ENCODE data around the gene DCAF17. TPM values are rescaled to one million over a fixed set of nuclear protein-coding genes. Genes with fewer than 3 reads are reported as not detected.
"Not testable (repeated sequence)": the region's sequence is repeated elsewhere in the genome, so short reads cannot be mapped to it uniquely, and the experiment has no call there.

The DCAF17 gene
- total RNA-seq, 1 donor from 2014 or later, result 23.1 TPM

DNA sequence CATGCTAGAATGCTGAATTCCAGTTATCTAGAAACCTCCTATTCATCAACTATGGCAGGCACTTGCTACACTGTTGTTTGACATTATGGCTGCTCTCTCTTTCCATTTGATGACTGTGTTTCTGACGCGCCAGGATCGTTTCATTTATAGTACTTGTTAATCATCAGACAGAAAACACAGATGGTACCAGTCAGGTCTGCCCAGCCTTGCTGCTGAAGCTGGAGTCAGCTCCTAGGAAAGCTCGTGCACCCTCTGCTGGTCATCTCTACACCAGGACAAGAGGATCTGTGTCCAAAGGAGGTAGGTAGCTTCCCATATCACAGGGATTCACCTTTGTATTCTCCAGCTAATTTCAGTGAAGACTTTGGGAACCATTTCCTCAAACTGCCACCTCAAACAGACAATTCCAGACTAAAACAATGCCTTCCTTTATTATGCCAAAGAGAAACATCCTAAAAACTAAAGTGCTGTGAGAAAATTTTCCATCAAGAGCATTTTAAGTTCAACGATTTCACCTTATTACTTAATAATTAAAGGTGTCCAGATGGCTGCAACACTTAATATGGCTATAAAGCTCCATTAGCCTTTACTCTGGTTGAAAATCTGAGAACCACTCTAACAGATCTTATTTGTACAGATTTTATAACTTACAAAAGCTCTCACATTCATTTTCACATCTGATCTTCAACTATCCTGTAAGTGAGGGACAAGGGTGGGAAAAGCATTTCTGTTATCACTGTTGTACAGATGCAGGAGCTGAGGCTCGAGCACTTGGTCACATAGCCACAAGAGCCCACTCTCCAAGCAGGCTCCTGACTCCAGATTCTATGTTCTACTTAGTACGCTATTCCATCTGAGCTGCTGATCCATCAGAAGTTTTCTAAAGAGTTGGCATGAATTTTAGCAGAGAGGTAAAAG, 17.8 kb upstream of the DCAF17 start:
- POLR2A ChIA-PET, result interaction anchor here (0.6 to 3.5 kb wide), 10 partner anchors 10 to 487 kb away, joined by 3 to 40 read pairs (median 4); partner anchors contain the start of genes DCAF17, GORASP2, METTL8 and TLK1
- Mint-ChIP-seq H3K9me3 (peaks cover 2% of the 10 kb centered on the region), H3K27ac (peak overlapping the region; percentile 82), H3K36me3 (ENCODE audit: low read depth) (no peaks in the 10 kb centered on the region), H3K27me3 (no peaks in the 10 kb centered on the region), H3K4me1 (peaks cover 19% of the 10 kb centered on the region), H3K4me3 (peak overlapping the region; percentile 3)
- DNase-seq (peak; percentile 52), ATAC-seq (ENCODE audit: low read depth) (peak; percentile 97)
- intact Hi-C loops (cut with micrococcal nuclease), result loop anchor here (1.0 to 5.0 kb wide), 8 partner anchors 90 to 487 kb away; partner anchors contain the start of gene GORASP2
- TF ChIP-seq CTCF (IDR thresholded peaks at IDR 0.05), result peak; percentile 94
- CTCF ChIA-PET, result interaction anchor here (0.6 to 4.4 kb wide), 33 partner anchors 9 to 487 kb away, joined by 3 to 51 read pairs (median 4); partner anchors contain the start of genes DCAF17, GORASP2, METTL8 and TLK1

DNA sequence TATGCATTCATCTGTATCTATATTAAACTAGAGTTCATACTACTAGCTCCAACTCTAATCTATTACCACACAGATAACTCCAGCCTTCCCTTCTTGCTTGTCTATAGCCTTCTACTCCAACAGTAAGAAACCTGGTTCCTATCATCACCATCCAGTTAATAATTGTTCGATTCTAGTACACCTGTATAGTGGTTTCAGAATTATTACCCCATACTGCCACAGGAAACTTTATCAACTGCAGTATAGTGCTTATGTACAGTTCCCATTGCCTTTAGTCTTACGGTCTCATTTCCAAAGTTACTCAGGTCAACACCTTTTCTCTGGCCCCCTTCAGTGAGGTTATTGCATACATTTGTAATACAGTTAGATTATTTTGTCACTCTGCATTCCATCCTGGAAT, 14.7 kb upstream of the DCAF17 start:
- no peaks in the 10 kb centered on the region for H3K27me3 Mint-ChIP-seq
- no peak overlapping the region for H3K4me3 Mint-ChIP-seq
- no peak for DNase-seq
- peaks cover 6% of the 10 kb centered on the region for H3K9me3 Mint-ChIP-seq
- ChIA-PET CTCF (interaction anchor here (4.4 kb wide), 1 partner anchor 261 kb away, joined by 51 read pairs; the partner anchor contains the start of gene TLK1), POLR2A (interaction anchor here (3.4 kb wide), 1 partner anchor 15 kb away, joined by 10 read pairs; the partner anchor contains the start of genes DCAF17 and METTL8)
- H3K36me3 Mint-ChIP-seq (ENCODE audit: low read depth), result peaks cover 8% of the 10 kb centered on the region
- H3K4me1 Mint-ChIP-seq, result peaks cover 20% of the 10 kb centered on the region
- intact Hi-C loops (cut with micrococcal nuclease), result loop anchor here (5.0 kb wide), 1 partner anchor 362 kb away; no protein-coding TSS in a partner anchor
- H3K27ac Mint-ChIP-seq, result no peak overlapping the region
- no peak for ATAC-seq (ENCODE audit: low read depth)
- TF ChIP-seq CTCF (IDR thresholded peaks at IDR 0.05), result no peak

- Mint-ChIP-seq H3K27me3 (no peaks in the 10 kb centered on the region), H3K36me3 (ENCODE audit: low read depth) (peaks cover 21% of the 10 kb centered on the region), H3K4me1 (peaks cover 12% of the 10 kb centered on the region), H3K9me3 (peaks cover 12% of the 10 kb centered on the region), H3K27ac (no peak overlapping the region), H3K4me3 (no peak overlapping the region)
- ATAC-seq (ENCODE audit: low read depth) (no peak), DNase-seq (no peak)
- POLR2A ChIA-PET, result interaction anchor here (3.4 kb wide), 1 partner anchor 13 kb away, joined by 10 read pairs; the partner anchor contains the start of genes DCAF17 and METTL8
- CTCF ChIA-PET, result interaction anchor here (0.7 to 1.2 kb wide), 2 partner anchors 273 to 334 kb away, joined by 3 to 4 read pairs; no protein-coding TSS in a partner anchor
- no peak for TF ChIP-seq CTCF (IDR thresholded peaks at IDR 0.05)
- intact Hi-C loops (cut with micrococcal nuclease), result no loop called here
Measured at GRCh38 chr2:171420728-171421563, 13.1 kb upstream of the DCAF17 start.

DNA sequence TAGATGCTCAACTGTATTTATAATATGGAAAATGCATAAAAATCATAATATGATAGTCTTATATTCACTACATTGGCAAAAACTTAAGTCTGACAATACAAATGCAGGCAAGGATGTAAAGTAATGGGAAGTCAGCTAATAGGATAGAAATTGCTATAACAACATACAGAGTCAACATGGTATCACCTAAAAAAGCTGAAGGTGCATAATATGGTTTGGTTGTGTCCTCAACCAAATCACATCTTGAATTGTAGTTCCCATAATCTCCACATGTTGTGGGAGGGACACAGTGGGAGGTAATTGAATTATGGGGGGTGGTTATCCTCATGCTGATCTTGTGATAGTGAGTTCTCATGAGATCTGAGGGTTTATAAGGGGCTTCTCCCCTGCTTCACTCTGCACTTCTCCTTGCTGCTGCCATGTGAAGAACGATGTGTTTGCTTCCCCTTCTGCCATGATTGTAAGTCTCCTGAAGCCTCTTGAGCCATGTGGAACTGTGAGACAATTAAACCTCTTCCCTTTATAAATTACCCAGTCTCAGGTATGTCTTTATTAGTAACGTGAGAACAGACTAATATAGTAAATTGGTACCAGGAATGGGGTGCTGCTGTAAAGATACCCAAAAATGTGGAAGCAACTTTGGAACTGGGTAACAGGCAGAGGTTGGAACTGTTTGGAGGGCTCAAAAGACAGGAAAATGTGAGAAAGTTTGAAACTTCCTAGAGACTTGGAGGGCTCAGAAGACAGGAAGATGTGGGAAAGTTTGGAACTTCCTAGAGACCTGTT, 11.1 kb upstream of the DCAF17 start:
- DNase-seq; H3K27me3 Mint-ChIP-seq; H3K27ac Mint-ChIP-seq; H3K4me3 Mint-ChIP-seq; H3K4me1 Mint-ChIP-seq; intact Hi-C loops (cut with micrococcal nuclease); ATAC-seq (ENCODE audit: low read depth): not testable (repeated sequence)
- CTCF ChIA-PET, result interaction anchor here (1.2 kb wide), 1 partner anchor 11 kb away, joined by 3 read pairs; the partner anchor contains the start of genes DCAF17 and METTL8
- Mint-ChIP-seq H3K9me3 (peaks cover 12% of the 10 kb centered on the region), H3K36me3 (ENCODE audit: low read depth) (peaks cover 24% of the 10 kb centered on the region)
- POLR2A ChIA-PET, result interaction anchor here (3.4 kb wide), 1 partner anchor 11 kb away, joined by 10 read pairs; the partner anchor contains the start of genes DCAF17 and METTL8
